Transverse colon (tissue), 4 donors: ENCODE measurements around the gene SEMA4D. TPM values are rescaled to one million over a fixed set of nuclear protein-coding genes. Genes with fewer than 3 reads are reported as not detected.

ENCODE experiments used
- DNase-seq: peaks from one replicate; pipeline ENCODE4 v3.0.0-alpha.2; 2019
- H3K27ac ChIP-seq, 4 donors: fragments of 200-600 bp; sonication (generic); 2 replicates each; pipeline ENCODE4 v1.5.1; 2016 to 2018; ENCODE audit warnings: inconsistent platforms in 4 of 4
- H3K27me3 ChIP-seq: fragments of 200-600 bp; sonication (generic); 2 replicates; pipeline ENCODE4 v1.5.1; 2017; ENCODE audit warnings: inconsistent platforms
- H3K36me3 ChIP-seq, 4 donors: fragments of 200-600 bp; sonication (generic); 2 replicates each; pipeline ENCODE4 v1.5.1; 2017 to 2019; ENCODE audit warnings: inconsistent platforms in 4 of 4
- H3K4me1 ChIP-seq, 4 donors: fragments of 200-600 bp; sonication (generic); 2 replicates each; pipeline ENCODE4 v1.5.1; 2017 to 2020; ENCODE audit warnings: inconsistent platforms in 4 of 4
- H3K4me3 ChIP-seq, 4 donors: fragments of 200-600 bp; sonication (generic); 1 replicate in 1 of 4; 2 replicates in 3 of 4; pipeline versions ENCODE4 v1.5.1 to v1.6.1; 2017 to 2019; ENCODE audit warnings: inconsistent platforms in 4 of 4
- H3K9me3 ChIP-seq, 2 donors: fragments of 200-600 bp; sonication (generic); 2 replicates each; pipeline ENCODE4 v1.5.1; 2017 to 2019; ENCODE audit warnings: inconsistent platforms in 2 of 2
- EP300 ChIP-seq: sonication (generic); formaldehyde crosslinking; IDR thresholded peaks from one replicate; pipeline ENCODE4 v1.6.1; 2017; ENCODE audit warnings: antibody characterized with exemption, low read depth
- POLR2A ChIP-seq: fragments of 450-650 bp; IDR thresholded peaks from one replicate; pipeline ENCODE4 v1.6.1; 2016; ENCODE audit warnings: antibody characterized with exemption, mild to moderate bottlenecking, moderate library complexity
- POLR2AphosphoS5 ChIP-seq, 3 donors: sonication (generic); formaldehyde crosslinking; IDR thresholded peaks; one replicate each; pipeline ENCODE4 v1.6.1; 2016; ENCODE audit warnings: antibody characterized with exemption in 3 of 3
- WGBS, 2 donors: methylation state at CpG; one replicate each; pipeline ENCODE4 v1.1.5; 2018; ENCODE audit warnings: low coverage in 1 of 2; 5-methylcytosine and 5-hydroxymethylcytosine counted together
- in situ Hi-C, 4 donors: fragments of 200-750 bp; cut with MboI; loops; one replicate each; pipeline versions ENCODE4 v1.15.0 to v1.15.1; 2017; ENCODE audit warnings: low sequenced_read_pairs in 3 of 4, low pct_ligation_motif_present in 1 of 4, low pct_unique_long_range_greater_than_20kb in 1 of 4
- intact Hi-C: fragments of 100-400 bp; cut with DNase I; formaldehyde crosslinking; loops from one replicate; pipeline ENCODE4 v1.15.1; 2023; ENCODE audit warnings: low total_unique reads
- total RNA-seq, 4 donors: library from RNA; depleted of rRNA; stranded (reverse); fragments of >200 nt; gene quantifications; one replicate each; pipeline ENCODE4 v1.1.0, GENCODE V29; 2016
- TF ChIP-seq, protein P1 (sequence below), 5 experiments: fragments of 200-600 bp in 3 of 5; fragments of 450-650 bp in 2 of 5; sonication (generic) in 3 of 5; IDR thresholded peaks; 1 replicate in 2 of 5; 2 replicates in 3 of 5; pipeline ENCODE4 v1.5.1; 2016 to 2017; ENCODE audit warnings: antibody characterized with exemption in 5 of 5, inconsistent platforms in 3 of 5, mild to moderate bottlenecking in 2 of 5, moderate library complexity in 1 of 5

Gene SEMA4D
- total RNA-seq, 4 donors from 2014 or later = 8.7 to 29.1 (median 14.5) TPM

DNA sequence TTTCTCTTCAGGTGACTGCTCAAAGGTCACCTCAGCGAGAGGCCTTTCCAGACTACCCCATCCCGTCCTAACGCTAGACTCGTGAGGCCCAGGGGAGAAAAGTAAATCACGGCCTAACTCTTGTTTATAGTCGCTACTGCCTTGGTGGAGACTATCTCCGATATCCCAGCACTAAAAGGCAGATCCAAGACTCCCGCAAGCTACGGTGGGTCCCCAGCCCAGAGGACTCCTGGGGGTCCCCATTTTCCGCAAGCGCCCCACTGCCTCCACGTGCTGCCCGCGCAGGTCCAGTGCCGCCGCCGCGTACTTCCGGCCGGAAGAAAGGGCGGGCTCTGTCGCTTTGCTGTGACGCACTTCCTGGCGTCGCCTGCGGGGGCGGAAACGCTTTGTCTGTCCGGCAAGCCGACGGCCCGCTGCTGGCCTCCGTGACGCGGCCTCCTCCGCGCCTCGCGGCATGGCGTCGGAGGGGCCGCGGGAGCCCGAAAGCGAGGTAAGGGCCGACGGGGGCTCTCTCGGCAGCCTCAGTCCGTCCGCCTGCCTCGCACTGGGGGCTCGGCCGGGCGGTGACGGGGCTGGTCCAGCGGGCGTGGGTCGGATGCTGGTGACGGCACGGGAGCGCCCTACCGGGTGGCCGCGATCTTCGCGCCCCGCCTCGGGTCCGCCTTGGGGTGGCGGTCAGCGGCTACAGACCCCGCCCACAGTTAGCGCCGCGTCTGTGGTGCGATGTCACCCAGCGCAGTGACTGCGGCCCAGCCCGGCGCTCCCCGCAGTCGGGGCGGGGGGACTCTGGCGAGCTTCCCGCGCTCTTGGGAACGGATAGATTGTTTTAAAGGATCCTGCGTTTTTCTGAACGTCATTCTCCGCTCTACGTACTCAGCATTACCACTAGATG lies 179.5 kb downstream of the SEMA4D start, which contains the start of gene SECISBP2:
SECISBP2 (plus strand) TSS at position 378 of the 892 bp plus-strand sequence; CDS start at position 455, 77 bp downstream.
- Histone ChIP-seq H3K27me3 (no peaks in the 10 kb centered on the region), H3K36me3 (no peaks in the 10 kb centered on the region), H3K27ac (peak within 1 kb of the TSS; percentile 97 to 100 (median 99)), H3K4me3 (peak within 1 kb of the TSS; percentile 66 to 93 (median 84)), H3K9me3 (no peaks in the 10 kb centered on the region), H3K4me1 (peaks cover 16 to 39% (median 22%) of the 10 kb centered on the region in 4 donors)
- peak; percentile 22 for TF ChIP-seq EP300
- peak; percentile 90 to 98 (median 98) for TF ChIP-seq POLR2AphosphoS5 (IDR thresholded peaks at IDR 0.05)
- peak; percentile 97 for TF ChIP-seq POLR2A
- TF ChIP-seq, protein P1, sequence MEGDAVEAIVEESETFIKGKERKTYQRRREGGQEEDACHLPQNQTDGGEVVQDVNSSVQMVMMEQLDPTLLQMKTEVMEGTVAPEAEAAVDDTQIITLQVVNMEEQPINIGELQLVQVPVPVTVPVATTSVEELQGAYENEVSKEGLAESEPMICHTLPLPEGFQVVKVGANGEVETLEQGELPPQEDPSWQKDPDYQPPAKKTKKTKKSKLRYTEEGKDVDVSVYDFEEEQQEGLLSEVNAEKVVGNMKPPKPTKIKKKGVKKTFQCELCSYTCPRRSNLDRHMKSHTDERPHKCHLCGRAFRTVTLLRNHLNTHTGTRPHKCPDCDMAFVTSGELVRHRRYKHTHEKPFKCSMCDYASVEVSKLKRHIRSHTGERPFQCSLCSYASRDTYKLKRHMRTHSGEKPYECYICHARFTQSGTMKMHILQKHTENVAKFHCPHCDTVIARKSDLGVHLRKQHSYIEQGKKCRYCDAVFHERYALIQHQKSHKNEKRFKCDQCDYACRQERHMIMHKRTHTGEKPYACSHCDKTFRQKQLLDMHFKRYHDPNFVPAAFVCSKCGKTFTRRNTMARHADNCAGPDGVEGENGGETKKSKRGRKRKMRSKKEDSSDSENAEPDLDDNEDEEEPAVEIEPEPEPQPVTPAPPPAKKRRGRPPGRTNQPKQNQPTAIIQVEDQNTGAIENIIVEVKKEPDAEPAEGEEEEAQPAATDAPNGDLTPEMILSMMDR (IDR thresholded peaks at IDR 0.05) = peak in 4 of 5 experiments; percentile 69 to 84 (median 74)
- WGBS, 2 donors = 1% methylated on average over 85 of the region's 91 CpGs; no CpG with 5 or more reads in 1 of the 2 donors
- intact Hi-C loops (no loop called here), in situ Hi-C loops (no loop called here)
- DNase-seq = peak; percentile 96

DNA sequence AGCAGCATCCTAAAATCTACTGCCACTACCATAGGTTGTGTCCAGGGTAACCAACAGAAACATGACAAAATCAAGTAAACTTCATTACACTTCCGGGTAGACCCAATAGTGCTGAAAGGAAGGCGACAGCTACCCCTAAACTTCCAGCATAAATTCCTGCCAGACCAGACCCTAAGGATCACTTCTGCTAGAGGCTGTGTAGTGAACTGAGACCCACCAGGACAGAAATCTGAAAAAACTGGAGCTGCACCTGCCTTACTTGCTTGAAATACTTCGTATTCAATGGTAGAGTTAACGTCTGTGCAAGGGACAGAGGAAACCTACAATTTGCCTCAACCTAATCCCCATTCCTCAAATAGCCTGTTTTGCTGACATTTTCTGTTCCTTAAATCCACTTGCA lies 180.6 kb downstream of the SEMA4D start:
- in situ Hi-C loops = no loop called here
- H3K4me3 ChIP-seq = peak overlapping the region in 1 of 4 donors; percentile 93
- peaks cover 16 to 41% (median 31%) of the 10 kb centered on the region in 4 donors for H3K4me1 ChIP-seq
- no peaks in the 10 kb centered on the region for H3K27me3 ChIP-seq
- WGBS, 2 donors = 69 to 83% methylated on average over 1 to 4 of the region's 4 CpGs
- TF ChIP-seq, protein P1 (IDR thresholded peaks at IDR 0.05) = no peak
- TF ChIP-seq POLR2AphosphoS5 (IDR thresholded peaks at IDR 0.05) = no peak
- no peak for TF ChIP-seq EP300
- TF ChIP-seq POLR2A = no peak
- no peaks in the 10 kb centered on the region for H3K36me3 ChIP-seq
- H3K9me3 ChIP-seq = no peaks in the 10 kb centered on the region
- DNase-seq = no peak
- intact Hi-C loops = no loop called here
- peak overlapping the region; percentile 97 to 100 (median 99) for H3K27ac ChIP-seq

DNA sequence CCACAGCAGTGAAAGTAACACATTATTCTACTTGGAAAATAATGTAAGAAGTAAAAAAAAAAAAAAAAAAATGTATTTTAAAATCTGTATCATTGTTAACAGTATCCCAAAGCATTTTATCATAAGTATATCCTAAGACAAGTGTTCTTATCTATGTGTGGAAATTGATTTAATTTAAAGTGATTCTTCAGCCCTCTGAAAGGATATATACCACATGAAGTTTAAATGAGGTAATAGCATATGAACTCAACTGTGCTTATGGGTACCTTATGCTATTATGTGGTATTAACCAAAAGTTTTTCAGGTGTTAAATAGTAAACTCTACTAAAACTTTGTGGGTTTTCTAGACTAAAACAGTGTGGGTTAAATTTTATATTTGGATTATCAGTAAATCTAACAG lies 182.4 kb downstream of the SEMA4D start:
- no peak for TF ChIP-seq POLR2A
- no peak for TF ChIP-seq POLR2AphosphoS5 (IDR thresholded peaks at IDR 0.05)
- TF ChIP-seq, protein P1 (IDR thresholded peaks at IDR 0.05) = no peak
- TF ChIP-seq EP300 = no peak
- H3K4me1 ChIP-seq = peaks cover 20 to 46% (median 32%) of the 10 kb centered on the region in 4 donors
- H3K27ac ChIP-seq = no peak overlapping the region
- H3K9me3 ChIP-seq = no peaks in the 10 kb centered on the region
- no peak for DNase-seq
- in situ Hi-C loops = no loop called here
- H3K36me3 ChIP-seq = no peaks in the 10 kb centered on the region
- no peak overlapping the region for H3K4me3 ChIP-seq
- no peaks in the 10 kb centered on the region for H3K27me3 ChIP-seq
- intact Hi-C loops = no loop called here

DNA sequence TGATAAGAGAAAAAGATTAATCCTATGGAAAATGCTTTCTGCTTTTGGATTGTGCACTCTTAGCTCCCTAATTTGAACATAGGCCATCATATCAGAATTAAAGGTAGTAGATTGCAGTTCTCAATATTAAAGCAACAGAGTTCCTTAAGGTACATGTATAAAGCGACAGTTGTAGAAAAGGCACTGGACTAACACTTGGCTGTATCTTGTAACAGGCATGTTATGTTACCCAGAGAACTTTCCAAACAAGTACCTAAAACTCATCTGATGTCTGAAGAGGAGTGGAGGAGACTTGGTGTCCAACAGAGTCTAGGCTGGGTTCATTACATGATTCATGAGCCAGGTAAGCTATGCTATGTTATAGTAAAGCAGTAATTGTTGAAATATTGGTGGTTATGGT lies 183.0 kb downstream of the SEMA4D start:
- DNase-seq = no peak
- no peaks in the 10 kb centered on the region for H3K27me3 ChIP-seq
- in situ Hi-C loops = no loop called here
- H3K4me1 ChIP-seq = peaks cover 18 to 42% (median 31%) of the 10 kb centered on the region in 4 donors
- H3K4me3 ChIP-seq = no peak overlapping the region
- no peaks in the 10 kb centered on the region for H3K9me3 ChIP-seq
- TF ChIP-seq POLR2AphosphoS5 (IDR thresholded peaks at IDR 0.05) = no peak
- no peak for TF ChIP-seq POLR2A
- TF ChIP-seq EP300 = no peak
- TF ChIP-seq, protein P1 (IDR thresholded peaks at IDR 0.05) = no peak
- intact Hi-C loops = no loop called here
- no peak overlapping the region for H3K27ac ChIP-seq
- 92 to 100% methylated on average over 1 of the region's 1 CpG for WGBS, 2 donors
- no peaks in the 10 kb centered on the region for H3K36me3 ChIP-seq
